ENCODE results near the gene UPK3B. TPM values are rescaled to one million over a fixed set of nuclear protein-coding genes. Genes with fewer than 3 reads are reported as not detected.
"Not testable (repeated sequence)": the region's sequence is repeated elsewhere in the genome, so short reads cannot be mapped to it uniquely, and the experiment has no call there.

Gene UPK3B
- total RNA-seq, 4 donors from 2014 or later = 2.1 to 8.6 (median 3.1) TPM

DNA sequence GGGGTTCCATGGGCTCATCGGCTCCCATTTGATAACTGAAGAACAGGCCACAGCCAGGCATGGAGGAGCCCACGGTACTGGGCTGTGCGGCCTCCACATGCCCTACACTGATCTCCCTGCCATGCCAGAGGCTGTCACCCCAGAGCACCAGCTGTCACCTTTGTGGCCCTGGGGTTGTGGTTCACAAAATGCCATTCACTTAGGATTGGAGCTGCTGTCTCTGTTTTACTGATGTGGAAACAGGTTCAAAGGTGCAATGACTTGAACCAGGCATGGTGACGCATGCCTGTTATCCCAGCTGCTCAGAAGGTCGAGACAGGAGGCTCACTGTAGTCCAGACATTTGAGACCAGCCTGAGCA lies 4.3 kb upstream of the UPK3B start:
- Histone ChIP-seq H3K27me3 (no peaks in the 10 kb centered on the region), H3K4me1 (peaks cover 0 to 6% (median 0%) of the 10 kb centered on the region in 4 donors), H3K4me3 (no peak overlapping the region), H3K36me3 (peaks cover 0 to 55% (median 12%) of the 10 kb centered on the region in 3 donors), H3K9me3 (no peaks in the 10 kb centered on the region), H3K27ac (no peak overlapping the region)
- no peak for DNase-seq (ENCODE audit: low spot score in 2 of 2)
- TF ChIP-seq POLR2A (IDR thresholded peaks at IDR 0.05) (no peak), EP300 (IDR thresholded peaks at IDR 0.05) (no peak)
- TF ChIP-seq, protein P1, sequence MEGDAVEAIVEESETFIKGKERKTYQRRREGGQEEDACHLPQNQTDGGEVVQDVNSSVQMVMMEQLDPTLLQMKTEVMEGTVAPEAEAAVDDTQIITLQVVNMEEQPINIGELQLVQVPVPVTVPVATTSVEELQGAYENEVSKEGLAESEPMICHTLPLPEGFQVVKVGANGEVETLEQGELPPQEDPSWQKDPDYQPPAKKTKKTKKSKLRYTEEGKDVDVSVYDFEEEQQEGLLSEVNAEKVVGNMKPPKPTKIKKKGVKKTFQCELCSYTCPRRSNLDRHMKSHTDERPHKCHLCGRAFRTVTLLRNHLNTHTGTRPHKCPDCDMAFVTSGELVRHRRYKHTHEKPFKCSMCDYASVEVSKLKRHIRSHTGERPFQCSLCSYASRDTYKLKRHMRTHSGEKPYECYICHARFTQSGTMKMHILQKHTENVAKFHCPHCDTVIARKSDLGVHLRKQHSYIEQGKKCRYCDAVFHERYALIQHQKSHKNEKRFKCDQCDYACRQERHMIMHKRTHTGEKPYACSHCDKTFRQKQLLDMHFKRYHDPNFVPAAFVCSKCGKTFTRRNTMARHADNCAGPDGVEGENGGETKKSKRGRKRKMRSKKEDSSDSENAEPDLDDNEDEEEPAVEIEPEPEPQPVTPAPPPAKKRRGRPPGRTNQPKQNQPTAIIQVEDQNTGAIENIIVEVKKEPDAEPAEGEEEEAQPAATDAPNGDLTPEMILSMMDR (IDR thresholded peaks at IDR 0.05) = no peak
- 79 to 86% methylated on average over 4 to 5 of the region's 5 CpGs for WGBS, 2 donors

- H3K4me3 ChIP-seq; H3K27ac ChIP-seq; H3K27me3 ChIP-seq; DNase-seq (ENCODE audit: low spot score in 2 of 2); H3K4me1 ChIP-seq; H3K9me3 ChIP-seq: not testable (repeated sequence)
- H3K36me3 ChIP-seq = peaks cover 0 to 52% (median 12%) of the 10 kb centered on the region in 3 donors
- 87 to 97% methylated on average over 8 of the region's 8 CpGs for WGBS, 2 donors
Observed at GRCh38 chr7:76506643-76507042, 3.7 kb upstream of the UPK3B start.

- H3K9me3 ChIP-seq = no peaks in the 10 kb centered on the region
- peaks cover 0 to 8% (median under 1%) of the 10 kb centered on the region in 4 donors for H3K4me1 ChIP-seq
- TF ChIP-seq, protein P1 (IDR thresholded peaks at IDR 0.05) = no peak
- TF ChIP-seq EP300 (IDR thresholded peaks at IDR 0.05) (peak in 1 of 2 donors; percentile 22), POLR2A (IDR thresholded peaks at IDR 0.05) (no peak)
- peaks cover 0 to 41% (median 8%) of the 10 kb centered on the region in 3 donors for H3K36me3 ChIP-seq
- WGBS, 2 donors = 83 to 86% methylated on average over 11 of the region's 11 CpGs
- H3K4me3 ChIP-seq = no peak overlapping the region
- no peak overlapping the region for H3K27ac ChIP-seq
- DNase-seq (ENCODE audit: low spot score in 2 of 2) = peak in 1 of 2 donors; percentile 43
- H3K27me3 ChIP-seq = no peaks in the 10 kb centered on the region
Observed at GRCh38 chr7:76507723-76508406, 2.5 kb upstream of the UPK3B start.

DNA sequence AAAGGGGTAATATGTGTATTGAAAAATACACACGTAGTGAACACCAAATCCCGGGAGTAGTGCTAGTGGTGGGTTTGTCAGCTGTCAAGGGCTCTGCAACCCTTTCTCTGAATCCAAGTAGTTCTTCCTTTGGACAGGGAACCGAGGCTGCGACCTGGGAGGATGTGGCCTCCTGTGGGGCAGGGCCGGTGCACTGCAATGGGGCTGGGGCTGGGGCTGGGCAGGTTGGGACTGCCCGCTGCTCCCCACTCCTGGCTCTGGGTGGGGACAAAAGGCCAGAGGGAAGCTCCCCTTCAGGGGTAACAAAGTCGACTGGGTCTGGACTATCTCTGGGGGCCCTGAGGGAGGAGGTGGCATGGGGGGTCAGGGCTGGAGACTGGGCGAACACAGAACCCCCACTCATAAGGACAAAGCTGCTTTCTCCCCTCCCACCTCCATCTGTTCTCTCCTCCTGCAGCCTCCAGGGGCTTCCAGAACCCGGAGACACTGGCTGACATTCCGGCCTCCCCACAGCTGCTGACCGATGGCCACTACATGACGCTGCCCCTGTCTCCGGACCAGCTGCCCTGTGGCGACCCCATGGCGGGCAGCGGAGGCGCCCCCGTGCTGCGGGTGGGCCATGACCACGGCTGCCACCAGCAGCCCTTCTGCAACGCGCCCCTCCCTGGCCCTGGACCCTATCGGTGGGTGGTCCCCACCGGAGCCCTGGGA lies 1.0 kb downstream of the UPK3B start:
- H3K4me1 ChIP-seq = peaks cover 0 to 25% (median 5%) of the 10 kb centered on the region in 4 donors
- H3K36me3 ChIP-seq = peaks cover 0 to 20% (median 0%) of the 10 kb centered on the region in 3 donors
- not testable (repeated sequence) for H3K27ac ChIP-seq; DNase-seq (ENCODE audit: low spot score in 2 of 2); H3K9me3 ChIP-seq; H3K27me3 ChIP-seq; H3K4me3 ChIP-seq
- 47 to 55% methylated on average over 12 to 14 of the region's 24 CpGs for WGBS, 2 donors

- not testable (repeated sequence) for H3K4me3 ChIP-seq; DNase-seq (ENCODE audit: low spot score in 2 of 2); H3K27me3 ChIP-seq; H3K9me3 ChIP-seq
- Histone ChIP-seq H3K36me3 (peaks cover 0 to 12% (median 0%) of the 10 kb centered on the region in 3 donors), H3K4me1 (peaks cover 0 to 26% (median 5%) of the 10 kb centered on the region in 4 donors), H3K27ac (peak overlapping the region in 1 of 4 donors; percentile 50)
- 87% methylated on average over 4 of the region's 31 CpGs; no CpG with 5 or more reads in 1 of the 2 donors for WGBS, 2 donors
Observed at GRCh38 chr7:76511911-76512885, 1.8 kb downstream of the UPK3B start.

DNA sequence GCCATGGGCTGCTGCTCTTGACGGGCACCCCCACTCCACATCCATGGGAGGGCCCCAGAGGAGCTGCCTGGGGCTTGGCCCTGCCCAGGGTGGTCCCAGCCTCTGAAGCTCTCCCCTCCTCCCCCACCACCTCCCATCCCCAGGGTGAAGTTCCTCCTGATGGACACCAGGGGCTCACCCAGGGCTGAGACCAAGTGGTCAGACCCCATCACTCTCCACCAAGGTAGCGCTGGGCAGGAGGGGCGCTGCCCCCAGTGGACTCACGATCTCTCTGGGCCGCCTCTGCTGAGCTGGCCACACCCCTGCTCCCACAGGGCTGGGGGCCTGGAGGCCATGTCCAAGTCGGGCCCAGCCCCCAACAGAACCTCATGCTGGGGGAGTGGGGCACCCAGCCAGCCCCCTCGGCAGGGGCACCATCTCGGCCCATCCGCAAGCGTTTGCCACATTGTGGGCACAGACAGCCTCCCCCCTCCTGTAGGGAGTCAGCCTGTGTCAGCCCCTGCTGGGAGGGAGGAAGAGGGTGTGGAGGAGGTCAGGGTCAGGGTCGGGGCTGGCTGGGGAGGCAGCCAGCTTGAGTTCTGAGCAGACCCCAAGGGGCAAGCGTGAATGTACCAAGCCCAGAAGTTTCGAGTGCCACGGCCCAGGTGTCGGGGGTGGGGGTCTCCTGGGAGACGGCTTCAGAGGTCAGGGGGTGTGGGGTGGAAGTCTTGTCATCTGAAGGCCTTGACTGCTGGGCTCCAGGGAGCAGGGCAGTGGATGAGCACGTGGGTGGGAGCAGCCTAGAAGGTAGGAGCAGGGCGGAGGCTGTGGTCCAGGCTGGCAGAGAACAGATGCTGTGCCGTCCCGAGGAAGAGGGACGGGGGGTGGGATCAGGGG lies 2.8 kb downstream of the UPK3B start:
- no peak for DNase-seq (ENCODE audit: low spot score in 2 of 2)
- peak overlapping the region in 2 of 4 donors; percentile 44 to 50 for H3K27ac ChIP-seq

More for the DNA sequence above, 2.8 kb downstream of the UPK3B start:
- no peak overlapping the region for H3K4me3 ChIP-seq
- 34 to 35% methylated on average over 16 to 19 of the region's 21 CpGs for WGBS, 2 donors
- no peaks in the 10 kb centered on the region for H3K9me3 ChIP-seq
- no peaks in the 10 kb centered on the region for H3K27me3 ChIP-seq
- TF ChIP-seq, protein P1 (IDR thresholded peaks at IDR 0.05) = peak in 2 of 5 experiments; percentile 5 to 26
- TF ChIP-seq EP300 (IDR thresholded peaks at IDR 0.05) (no peak), POLR2A (IDR thresholded peaks at IDR 0.05) (no peak)
- peaks cover 0 to 2% (median 0%) of the 10 kb centered on the region in 3 donors for H3K36me3 ChIP-seq
- peaks cover 0 to 26% (median 5%) of the 10 kb centered on the region in 4 donors for H3K4me1 ChIP-seq
